Pancreas (tissue), 10 donors: ENCODE results near the gene PDCD1LG2. TPM values are rescaled to one million over a fixed set of nuclear protein-coding genes. Genes with fewer than 3 reads are reported as not detected.
"Not testable (repeated sequence)": the region's sequence is repeated elsewhere in the genome, so short reads cannot be mapped to it uniquely, and the experiment has no call there.

Experiments used
- ATAC-seq, 4 donors: fragments of 200-7000 bp; cut with Tn5 transposase; one replicate each; pipeline versions ENCODE4 v1.8.0 to v1.9.1; 2020; ENCODE audit warnings: mild to moderate bottlenecking in 4 of 4, moderate library complexity in 4 of 4
- DNase-seq, 6 donors: peaks; one replicate each; pipeline ENCODE4 v3.0.0-alpha.2; 2020
- FAIRE-seq: peaks from 2 replicates; lab custom pipeline; 2012; peaks lifted over from hg19 to GRCh38; lab: Jason Lieb, UNC
- H3K27ac ChIP-seq, 4 donors: fragments of 200-600 bp; sonication (generic); 1 replicate in 3 of 4; 2 replicates in 1 of 4; pipeline versions ENCODE4 v1.5.0 to v1.8.0; 2020
- H3K27me3 ChIP-seq, 4 donors: fragments of 200-600 bp; one replicate each; pipeline ENCODE4 v1.8.0; 2021
- H3K36me3 ChIP-seq, 3 donors: fragments of 200-600 bp; sonication (generic) in 1 of 3; one replicate each; pipeline versions ENCODE4 v1.5.0 to v1.8.0; 2020 to 2021
- H3K4me1 ChIP-seq, 3 donors: fragments of 200-600 bp; one replicate each; pipeline ENCODE4 v1.8.0; 2021
- H3K4me3 ChIP-seq, 4 donors: fragments of 200-600 bp; sonication (generic) in 2 of 4; one replicate each; pipeline versions ENCODE4 v1.5.0 to v1.8.0; 2020 to 2021
- H3K9me3 ChIP-seq, 4 donors: fragments of 200-600 bp; one replicate each; pipeline ENCODE4 v1.8.0; 2021
- WGBS, 2 donors: extraction: QIAGEN DNeasy Blood & Tissue Kit; methylation state at CpG; one replicate each; pipeline ENCODE4 v1.1.7; 2013; 5-methylcytosine and 5-hydroxymethylcytosine counted together
- intact Hi-C, 3 donors: fragments of 100-400 bp; cut with DNase I; formaldehyde crosslinking; loops; one replicate each; pipeline versions ENCODE4 v1.11.1 to v1.14.2; 2022
- polyA plus RNA-seq, 2 donors: library from polyadenylated mRNA; stranded (reverse); fragments of 200-250 nt; gene quantifications; one replicate each; pipeline ENCODE4 v1.2.3, GENCODE V29; 2013
- total RNA-seq, 6 donors: library from RNA; stranded (reverse); fragmentation: NEBNext Ultra II Directional in 4 of 6; extraction: Animal tissue kit (Norgen Biotek cat#: 25700) in 4 of 6; gene quantifications; one replicate each; pipeline versions ENCODE4 v1.2.1 to v1.2.4, GENCODE V29; 2021 to 2023
- TF ChIP-seq, protein P1 (sequence below), 4 donors: fragments of 200-600 bp; sonication (generic) in 3 of 4; IDR thresholded peaks; one replicate each; pipeline versions ENCODE4 v1.5.0 to v1.8.0; 2021; ENCODE audit warnings: antibody characterized with exemption in 4 of 4
- donor health status: healthy with polysubstance abuse.
- donor health status: DM: no; HTN: no; CAD: no; lungs with moderate emphysema.
- donor health status: DM: no; HTN: no; CAD: no.
- donor health status: control.
- donor health status: control.
- donor health status: Bipolar disorder and iron deficiency.
- donor health status: DM: yes; HTN: yes; CAD: no.
- donor health status: DM: no; HTN: no; CAD: no.
- donor health status: DM: no; HTN: no; CAD: no.
- donor health status: DM: yes; HTN: yes; CAD: no.

Gene PDCD1LG2
- total and polyA plus RNA-seq, 8 donors, result 0.08 to 0.43 (median 0.17) TPM; not detected in 1

DNA sequence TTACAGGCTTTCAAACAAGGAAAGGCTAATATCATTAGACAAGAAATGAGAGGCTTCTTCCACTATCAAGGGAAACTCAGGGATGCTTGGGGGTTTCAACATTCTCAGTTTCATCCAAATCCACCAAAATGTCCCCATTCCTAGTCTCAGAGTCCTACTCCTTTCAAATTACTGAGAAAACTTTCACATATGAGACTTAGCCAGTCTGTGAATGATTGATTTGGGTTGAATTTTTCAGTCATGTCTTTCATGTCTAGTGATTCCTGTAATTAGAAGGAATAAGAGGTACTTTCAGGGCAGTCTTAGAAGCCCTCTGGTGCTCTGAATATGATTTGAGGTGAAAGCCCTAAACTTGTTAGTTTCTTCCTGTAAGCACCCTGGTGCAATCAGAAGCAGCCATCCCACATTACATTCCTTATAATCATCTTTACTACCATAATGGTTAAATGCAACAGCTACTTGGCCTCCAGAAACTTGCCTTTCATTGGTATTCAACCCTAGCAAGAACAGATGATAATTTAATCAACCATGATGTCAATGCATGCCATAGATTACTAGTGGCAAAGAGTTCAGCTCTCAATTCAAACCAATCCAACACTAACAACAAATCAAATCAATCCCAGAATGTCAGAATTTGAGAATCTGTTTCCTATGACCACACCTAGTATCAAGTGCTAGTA, 67.8 kb downstream of the PDCD1LG2 start:
- intact Hi-C loops, result no loop called here
- TF ChIP-seq, protein P1, sequence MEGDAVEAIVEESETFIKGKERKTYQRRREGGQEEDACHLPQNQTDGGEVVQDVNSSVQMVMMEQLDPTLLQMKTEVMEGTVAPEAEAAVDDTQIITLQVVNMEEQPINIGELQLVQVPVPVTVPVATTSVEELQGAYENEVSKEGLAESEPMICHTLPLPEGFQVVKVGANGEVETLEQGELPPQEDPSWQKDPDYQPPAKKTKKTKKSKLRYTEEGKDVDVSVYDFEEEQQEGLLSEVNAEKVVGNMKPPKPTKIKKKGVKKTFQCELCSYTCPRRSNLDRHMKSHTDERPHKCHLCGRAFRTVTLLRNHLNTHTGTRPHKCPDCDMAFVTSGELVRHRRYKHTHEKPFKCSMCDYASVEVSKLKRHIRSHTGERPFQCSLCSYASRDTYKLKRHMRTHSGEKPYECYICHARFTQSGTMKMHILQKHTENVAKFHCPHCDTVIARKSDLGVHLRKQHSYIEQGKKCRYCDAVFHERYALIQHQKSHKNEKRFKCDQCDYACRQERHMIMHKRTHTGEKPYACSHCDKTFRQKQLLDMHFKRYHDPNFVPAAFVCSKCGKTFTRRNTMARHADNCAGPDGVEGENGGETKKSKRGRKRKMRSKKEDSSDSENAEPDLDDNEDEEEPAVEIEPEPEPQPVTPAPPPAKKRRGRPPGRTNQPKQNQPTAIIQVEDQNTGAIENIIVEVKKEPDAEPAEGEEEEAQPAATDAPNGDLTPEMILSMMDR (IDR thresholded peaks at IDR 0.05), result no peak
- Histone ChIP-seq H3K9me3 (no peaks in the 10 kb centered on the region), H3K36me3 (no peaks in the 10 kb centered on the region), H3K4me1 (no peaks in the 10 kb centered on the region), H3K27me3 (no peaks in the 10 kb centered on the region), H3K27ac (no peak overlapping the region), H3K4me3 (no peak overlapping the region)
- no peak for DNase-seq
- no peak for FAIRE-seq
- no peak for ATAC-seq

DNA sequence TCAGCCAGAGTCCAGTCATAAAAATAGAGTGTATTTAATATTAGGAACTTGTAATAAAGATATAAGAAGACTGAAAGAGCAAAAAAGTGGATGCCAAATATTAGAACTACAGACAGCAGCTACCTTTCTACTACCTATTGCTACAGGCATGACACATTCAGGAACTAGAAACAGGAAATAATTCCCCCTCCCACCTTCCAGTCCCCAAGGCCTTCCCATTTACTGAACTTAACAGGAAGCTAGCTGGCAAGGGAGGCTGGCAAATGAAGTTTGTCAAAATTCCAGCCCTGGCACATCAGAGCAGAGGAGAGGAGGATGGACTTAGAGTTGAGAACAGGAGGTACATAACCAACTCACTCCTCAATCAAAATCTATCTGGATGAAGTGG, 68.4 kb downstream of the PDCD1LG2 start:
- no peak overlapping the region for H3K27ac ChIP-seq
- FAIRE-seq (no peak), DNase-seq (no peak), ATAC-seq (no peak)
- H3K27me3 ChIP-seq, result no peaks in the 10 kb centered on the region
- H3K9me3 ChIP-seq, result no peaks in the 10 kb centered on the region
- intact Hi-C loops, result no loop called here
- TF ChIP-seq, protein P1 (IDR thresholded peaks at IDR 0.05), result no peak
- no peak overlapping the region for H3K4me3 ChIP-seq
- no peaks in the 10 kb centered on the region for H3K36me3 ChIP-seq
- H3K4me1 ChIP-seq, result no peaks in the 10 kb centered on the region

DNA sequence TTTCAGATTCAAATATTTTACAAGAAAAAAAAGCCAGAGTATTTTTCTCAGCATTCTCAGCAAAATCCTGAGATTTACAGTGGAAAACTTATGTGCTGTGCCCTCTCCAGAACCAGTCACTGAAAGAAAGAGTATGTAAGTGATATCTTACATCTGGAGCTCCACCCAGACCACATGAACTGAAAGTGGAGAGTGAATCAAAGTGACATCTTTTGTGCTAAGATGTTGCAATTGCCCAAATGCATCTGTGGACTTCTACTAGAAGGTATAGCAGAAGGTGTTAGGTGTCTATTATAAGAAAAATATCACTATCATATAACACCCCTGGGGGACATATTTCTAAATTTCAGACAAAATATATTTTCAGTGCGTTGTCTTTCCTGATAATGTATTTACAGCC, 69.5 kb downstream of the PDCD1LG2 start:
- Histone ChIP-seq H3K36me3 (no peaks in the 10 kb centered on the region), H3K4me1 (no peaks in the 10 kb centered on the region), H3K9me3 (no peaks in the 10 kb centered on the region), H3K4me3 (no peak overlapping the region), H3K27me3 (no peaks in the 10 kb centered on the region), H3K27ac (no peak overlapping the region)
- WGBS, 2 donors, result 79 to 91% methylated on average over 1 of the region's 1 CpG
- DNase-seq, result no peak
- no peak for ATAC-seq
- intact Hi-C loops, result no loop called here
- no peak for FAIRE-seq
- TF ChIP-seq, protein P1 (IDR thresholded peaks at IDR 0.05), result no peak

DNA sequence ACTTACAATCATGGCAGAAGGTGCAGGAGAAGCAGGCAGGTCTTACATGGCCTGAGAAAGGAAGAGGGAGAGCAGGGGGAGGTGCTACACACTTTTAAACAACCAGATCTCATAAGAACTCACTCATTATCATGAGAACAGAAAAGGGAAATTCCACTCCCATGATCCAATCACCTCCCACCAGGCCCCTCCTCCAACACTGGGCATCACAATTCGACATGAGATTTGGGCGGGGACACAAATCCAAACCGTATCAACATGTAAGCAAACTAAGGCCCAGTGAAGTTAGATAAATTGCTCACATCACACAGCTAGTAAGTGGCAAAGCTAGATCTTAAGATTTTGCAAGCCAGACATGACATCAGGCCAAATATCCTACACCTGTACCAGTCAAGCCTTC, 70.3 kb downstream of the PDCD1LG2 start:
- no peak for ATAC-seq
- 82 to 83% methylated on average over 3 of the region's 3 CpGs for WGBS, 2 donors
- no peak for FAIRE-seq
- Histone ChIP-seq H3K36me3 (no peaks in the 10 kb centered on the region), H3K27me3 (no peaks in the 10 kb centered on the region), H3K9me3 (no peaks in the 10 kb centered on the region), H3K27ac (no peak overlapping the region), H3K4me3 (no peak overlapping the region), H3K4me1 (no peaks in the 10 kb centered on the region)
- intact Hi-C loops, result no loop called here
- TF ChIP-seq, protein P1 (IDR thresholded peaks at IDR 0.05), result no peak
- DNase-seq, result no peak

DNA sequence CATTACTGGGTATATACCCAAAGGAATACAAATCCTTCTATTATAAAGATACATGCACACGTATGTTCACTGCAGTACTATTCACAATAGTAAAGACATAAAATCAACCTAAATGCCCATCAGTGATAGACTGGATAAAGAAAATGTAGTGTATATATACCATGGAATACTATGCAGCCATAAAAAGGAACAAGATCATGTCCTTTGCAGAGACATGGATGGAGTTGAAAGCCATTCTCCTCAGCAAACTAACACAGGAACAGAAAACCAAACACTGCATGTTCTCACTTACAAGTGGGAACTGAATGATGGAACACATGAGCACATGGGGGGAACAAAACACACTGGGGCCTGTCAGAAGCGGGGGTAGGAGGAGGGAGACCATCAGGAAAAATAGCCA, 71.4 kb downstream of the PDCD1LG2 start:
- H3K4me1 ChIP-seq, H3K36me3 ChIP-seq, FAIRE-seq, intact Hi-C loops, ATAC-seq, H3K27ac ChIP-seq, H3K27me3 ChIP-seq, H3K9me3 ChIP-seq, DNase-seq, H3K4me3 ChIP-seq: not testable (repeated sequence)
- 92 to 97% methylated on average over 2 of the region's 2 CpGs for WGBS, 2 donors
